Stimulated activated CD4-positive, alpha-beta T cell treated with anti-CD3 and anti-CD28 coated beads, Interleukin-2, amount 100 ng/mL, for 4 hours (primary cell): ENCODE measurements around the gene LIME1.

Experiments used
- DNase-seq: peaks from one replicate; pipeline ENCODE4 v3.0.0-alpha.2; 2020; ENCODE audit warnings: low read depth

Gene LIME1

DNA sequence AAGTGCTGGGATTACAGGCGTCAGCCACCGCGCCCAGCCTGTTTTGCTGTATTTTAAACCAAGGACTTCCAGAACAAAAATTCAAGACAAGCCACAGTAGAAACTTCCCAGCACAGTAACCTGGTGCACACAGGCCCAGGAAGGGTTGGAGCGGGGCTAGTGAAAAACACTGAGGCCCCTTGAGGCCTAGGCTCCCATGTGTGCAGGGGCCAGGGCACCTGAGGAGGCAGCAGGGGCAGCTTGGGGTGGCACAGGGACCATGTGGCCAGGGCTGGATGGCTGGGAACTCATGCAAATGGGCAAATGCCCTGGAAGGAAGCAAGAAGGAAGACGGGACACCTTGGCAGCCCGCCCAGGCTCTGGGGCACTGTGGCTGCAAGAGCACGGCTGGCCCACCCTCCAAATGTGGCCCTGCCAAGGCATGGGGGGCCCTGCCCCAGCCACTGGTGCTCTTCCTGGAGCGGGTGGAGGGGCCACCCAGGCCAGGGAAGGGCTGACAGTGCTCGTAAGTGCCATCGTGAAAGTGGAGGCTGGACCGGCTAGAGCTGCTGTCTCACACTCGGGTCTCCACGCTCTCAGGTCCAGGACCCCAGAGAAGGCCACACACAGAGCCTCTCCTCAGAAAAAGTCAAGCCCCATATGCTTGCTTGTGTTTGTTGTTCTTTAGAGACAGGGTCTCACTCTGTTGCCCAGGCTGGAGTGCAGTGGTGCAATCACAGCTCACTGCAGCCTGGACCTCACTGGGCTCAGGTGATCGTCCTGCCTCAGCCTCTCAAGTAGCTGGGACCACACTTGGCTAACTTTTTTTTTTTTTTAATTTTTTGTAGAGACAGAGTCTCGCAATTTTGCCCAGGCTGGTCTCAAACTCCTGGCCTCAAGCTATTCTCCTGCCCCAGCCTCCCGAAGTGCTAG lies 13.4 kb downstream of the LIME1 start:
- no peak for DNase-seq

- peak; percentile 40 for DNase-seq
These were observed 14.5 kb downstream of the LIME1 start for GRCh38 chr20:63750807-63751470.

GRCh38 chr20:63751471-63752271 lies 15.2 kb downstream of the LIME1 start:
- DNase-seq: no peak

GRCh38 chr20:63752411-63753101 lies 16.1 kb downstream of the LIME1 start:
- DNase-seq: no peak

DNA sequence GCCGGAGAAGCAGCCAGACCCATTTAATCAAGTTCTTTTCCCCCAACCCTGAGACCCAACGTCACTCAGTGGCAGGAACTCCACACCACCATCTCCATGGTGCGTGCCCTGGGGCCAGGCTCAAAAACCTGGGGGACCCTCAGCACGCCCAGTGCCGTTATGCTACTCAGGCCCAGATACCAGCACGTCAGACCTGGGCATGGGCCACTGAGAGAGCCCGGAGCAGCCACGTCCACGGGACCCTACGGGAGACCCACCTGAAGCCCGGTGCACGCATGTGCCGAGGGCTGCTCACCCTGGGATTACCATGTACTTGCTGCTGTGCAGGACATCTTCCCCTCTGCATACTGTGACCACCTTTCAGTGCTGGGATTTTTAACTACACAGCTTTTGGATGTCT lies 16.9 kb downstream of the LIME1 start:
- no peak for DNase-seq

DNA sequence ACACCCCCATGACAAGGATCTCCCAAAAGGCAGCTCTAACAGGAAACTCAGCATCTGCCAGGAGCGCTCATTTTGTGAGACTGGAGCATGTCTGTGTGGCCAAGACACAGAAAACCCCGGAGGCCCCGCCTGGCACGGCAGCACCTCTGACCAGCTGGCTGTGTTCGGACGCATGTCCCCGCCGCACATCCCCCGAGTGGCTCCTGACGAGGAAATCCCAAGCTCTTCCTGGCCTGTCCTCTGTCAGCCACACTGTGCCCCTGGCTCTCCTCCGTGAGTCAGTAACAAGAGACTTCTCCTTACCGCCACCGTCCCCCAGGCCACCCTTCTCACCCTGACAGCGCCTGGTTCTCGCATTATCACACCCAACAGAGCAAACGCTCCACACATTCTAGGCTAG lies 17.5 kb downstream of the LIME1 start:
- no peak for DNase-seq

GRCh38 chr20:63755933-63756647 lies 19.6 kb downstream of the LIME1 start:
- DNase-seq: no peak

- DNase-seq: no peak
These were observed 20.2 kb downstream of the LIME1 start for GRCh38 chr20:63756648-63756991.

GRCh38 chr20:63758152-63758551 lies 21.7 kb downstream of the LIME1 start:
- DNase-seq: no peak

- DNase-seq: no peak
These were observed 23.0 kb downstream of the LIME1 start for GRCh38 chr20:63759377-63759901.

GRCh38 chr20:63765082-63765873 lies 28.8 kb downstream of the LIME1 start:
- DNase-seq: no peak

GRCh38 chr20:63765902-63766301 lies 29.4 kb downstream of the LIME1 start:
- DNase-seq: no peak

- DNase-seq: no peak
These were observed 30.4 kb downstream of the LIME1 start for GRCh38 chr20:63766695-63767426.

DNA sequence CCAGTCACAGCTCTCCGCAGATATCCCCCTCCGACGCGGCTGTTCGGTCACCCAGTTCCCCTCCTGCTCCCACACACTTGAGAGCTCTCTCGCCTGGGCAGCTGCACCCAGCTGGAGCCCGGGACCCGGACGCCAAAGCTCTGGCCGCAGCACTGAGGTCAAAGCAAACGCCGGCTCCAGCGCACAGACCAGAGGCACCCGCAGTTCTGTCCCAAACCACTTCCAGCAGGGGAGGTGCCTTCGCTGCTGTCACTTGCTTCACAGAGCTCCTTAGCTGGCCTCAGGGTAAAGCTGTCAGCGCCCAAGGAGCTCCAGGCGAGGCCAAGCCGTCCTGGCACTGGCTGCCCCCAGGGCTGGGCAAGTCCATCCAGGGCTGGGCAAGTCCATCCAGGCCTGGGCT lies 31.0 kb downstream of the LIME1 start:
- DNase-seq: no peak

DNA sequence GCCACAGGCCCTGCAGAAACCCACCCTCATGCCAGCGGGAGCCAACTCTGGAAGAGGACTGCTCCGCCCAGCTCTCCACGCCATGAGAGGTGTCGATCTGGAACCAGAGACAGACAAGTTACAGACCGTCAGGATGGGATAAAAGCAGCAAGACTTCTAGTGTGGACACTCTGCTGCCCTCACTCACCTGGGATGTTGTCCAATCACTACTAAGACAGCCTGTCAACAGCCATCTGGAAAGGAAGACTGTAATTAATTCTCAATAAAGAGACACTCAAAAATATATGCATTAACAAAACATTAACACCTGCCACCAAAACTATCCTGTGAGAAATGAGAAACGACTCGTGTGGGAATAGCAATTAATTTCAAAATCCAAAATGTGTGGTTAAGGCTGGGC lies 31.4 kb downstream of the LIME1 start:
- no peak for DNase-seq

- no peak for DNase-seq
These were observed 32.4 kb downstream of the LIME1 start for GRCh38 chr20:63768591-63769515.

DNA sequence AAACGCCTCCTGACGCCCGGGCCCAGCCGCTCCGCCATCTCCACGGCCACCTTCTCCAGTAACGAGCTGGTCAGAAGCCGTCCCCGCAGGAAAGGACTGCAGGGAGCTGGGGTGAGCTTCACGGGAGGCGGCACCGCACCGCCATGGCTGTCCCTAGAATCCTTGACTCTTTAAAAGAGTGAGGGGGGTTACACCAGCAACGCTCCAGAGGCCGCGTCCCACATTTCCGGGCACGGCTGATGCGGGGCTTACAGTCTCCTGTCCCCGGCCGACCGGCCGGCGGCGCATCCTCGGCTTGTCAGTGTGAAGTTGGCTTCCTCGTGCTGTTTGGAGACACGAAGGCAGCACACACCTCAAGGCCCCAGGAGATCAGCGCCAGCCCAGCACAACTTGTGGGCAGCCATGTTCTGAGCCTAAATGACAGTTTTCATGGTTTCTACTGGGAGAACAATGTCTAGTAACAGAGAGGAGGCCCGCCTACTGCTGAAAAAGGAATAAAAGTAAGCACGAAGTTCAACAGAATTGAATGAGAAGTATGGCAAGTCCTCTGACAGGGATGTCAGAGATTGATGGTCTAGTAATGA lies 33.5 kb downstream of the LIME1 start:
- DNase-seq: no peak

DNA sequence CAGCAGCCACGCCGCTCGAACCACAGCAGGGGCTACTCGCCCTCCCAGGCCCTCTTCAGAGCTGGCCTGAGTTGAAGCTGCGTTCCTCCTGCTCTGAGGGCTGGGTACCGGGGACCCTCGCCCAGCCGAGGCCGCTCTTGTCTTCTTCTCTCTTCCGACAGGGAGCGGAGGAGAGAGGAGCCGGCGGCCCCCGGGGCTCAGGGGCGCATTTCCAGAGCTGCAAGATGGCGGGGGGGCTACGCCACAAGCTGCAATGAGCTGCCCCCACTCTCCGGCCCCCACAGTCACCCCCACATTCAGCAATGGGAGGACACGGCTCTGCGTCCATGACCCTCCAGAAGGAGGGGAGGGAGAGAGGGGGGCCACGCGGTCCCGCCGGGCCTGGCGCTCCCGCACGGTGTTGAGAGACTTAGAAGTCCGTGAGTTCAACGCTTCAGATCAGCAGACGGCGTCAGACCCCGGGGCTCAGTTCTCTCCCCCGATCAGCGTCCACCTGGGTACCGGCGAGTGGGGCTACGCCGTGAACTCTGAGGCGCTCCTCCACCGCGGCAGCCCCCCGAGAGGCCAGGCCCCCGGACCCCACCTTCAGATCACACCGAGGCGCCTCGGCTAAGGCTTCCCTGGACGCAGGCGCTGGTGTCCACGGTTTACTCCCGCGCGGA lies 34.7 kb downstream of the LIME1 start:
- DNase-seq: no peak
